HG02610 (cell line): ENCODE data around the gene HOMER2.
A peak's percentile ranks its signal among the peaks of the same experiment; 100 is the strongest.

Source experiments
- ATAC-seq: cut with Tn5 transposase; IDR thresholded peaks from one replicate; pipeline ENCODE4 v1.9.1; 2021; ENCODE audit warnings: mild to moderate bottlenecking, moderate library complexity; ENCODE audit not compliant: unreplicated experiment

HOMER2 gene

GRCh38 chr15:82807920-82808633 lies 144.4 kb downstream of the HOMER2 start:
- no peak for ATAC-seq

- peak; percentile 70 for ATAC-seq
These were observed 146.5 kb downstream of the HOMER2 start, which contains the start of gene FSD2 for GRCh38 chr15:82805994-82806406. Gene FSD2, minus strand, starts transcription at chr15:82806069. Its CDS starts 18,679 bp downstream, at chr15:82787390.

DNA sequence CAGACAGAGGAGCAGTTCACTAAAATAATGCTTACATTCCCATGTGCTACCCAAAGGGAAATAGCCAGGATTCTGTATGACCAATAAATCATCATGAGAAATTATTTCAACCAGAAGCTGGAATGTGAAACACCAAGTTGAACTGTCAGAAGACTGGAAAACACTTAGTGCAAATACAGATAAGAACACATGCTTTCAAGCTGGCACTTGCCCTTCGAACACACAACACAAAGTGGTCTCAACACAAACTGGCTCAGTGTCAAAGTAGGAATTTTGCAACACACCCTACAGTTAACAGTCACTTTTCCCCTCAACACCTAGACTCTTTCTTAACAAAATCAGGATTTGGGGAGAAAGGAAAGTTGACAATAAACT lies 148.0 kb downstream of the HOMER2 start:
- no peak for ATAC-seq

DNA sequence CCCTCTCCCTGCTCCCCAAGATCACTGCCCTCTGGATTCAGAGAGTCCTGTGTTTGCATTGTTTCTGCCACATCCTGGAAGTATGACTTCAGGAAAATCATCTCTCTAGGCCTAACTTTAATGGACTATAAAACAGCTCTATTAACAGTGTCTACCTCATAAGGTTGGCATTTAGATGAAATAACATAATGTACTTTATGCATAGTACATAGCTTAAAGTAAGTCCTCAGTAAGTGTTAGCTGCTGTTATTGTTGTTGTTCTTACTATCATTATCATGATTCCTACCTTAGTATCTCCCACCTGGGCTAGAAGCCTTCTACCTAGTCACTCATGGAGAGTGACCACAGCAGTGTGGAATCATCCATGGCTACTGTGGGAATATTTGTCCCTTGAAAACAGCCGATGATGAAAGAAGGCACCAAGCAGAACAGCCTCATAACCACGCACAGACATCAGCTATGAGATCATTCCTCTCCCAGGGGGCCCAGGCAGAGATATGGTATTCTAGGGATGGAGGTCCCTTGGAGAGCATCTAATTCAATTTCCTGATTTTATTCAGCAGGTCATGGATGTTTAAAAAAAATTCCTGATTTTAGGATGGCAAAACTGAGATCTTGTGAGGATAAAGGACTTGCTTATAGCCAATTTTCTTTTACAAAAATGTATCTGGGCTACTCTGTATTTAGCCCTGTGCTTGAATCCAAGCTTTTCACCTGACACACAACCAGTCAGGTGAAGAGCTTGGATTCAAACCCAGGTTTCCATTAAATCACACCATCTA lies 148.5 kb downstream of the HOMER2 start:
- ATAC-seq = no peak

GRCh38 chr15:82802497-82802896 lies 150.0 kb downstream of the HOMER2 start:
- no peak for ATAC-seq

- ATAC-seq = no peak
These were observed 153.2 kb downstream of the HOMER2 start for GRCh38 chr15:82799183-82799841.
